Endothelial cell of umbilical vein (primary cell): Measurements from ENCODE around the gene CEP97. TPM values are rescaled to one million over a fixed set of nuclear protein-coding genes. Genes with fewer than 3 reads are reported as not detected.
A peak's percentile ranks its signal among the peaks of the same experiment; 100 is the strongest.

Experiments
- BruUV-seq: library from RNA; stranded (reverse); fragments of 400-500 nt; replicated peaks from 2 replicates; lab custom pipeline; 2021; lab: Mats Ljungman, UMichigan
- CTCF ChIA-PET: fragments of 300-600, 350-600 bp; sonication (Branson Sonifier 250); formaldehyde crosslinking; loops from one replicate; lab custom pipeline; 2021; ENCODE audit warnings: antibody characterized with exemption, inconsistent platforms; lab: Charles Lee
- POLR2A ChIA-PET: fragments of 300-600, 350-600 bp; sonication (Branson Sonifier 250); formaldehyde crosslinking; loops from one replicate; lab custom pipeline; 2021; ENCODE audit warnings: antibody characterized with exemption, inconsistent platforms; lab: Charles Lee
- DNase-seq: peaks from one replicate; pipeline ENCODE4 v3.0.0-alpha.2; 2011; ENCODE audit warnings: low read depth, low spot score
- FAIRE-seq: peaks from 2 replicates; lab custom pipeline; 2011; peaks lifted over from hg19 to GRCh38; lab: Jason Lieb, UNC
- H2AFZ ChIP-seq: 2 replicates; pipeline ENCODE4 v1.6.0; 2012; ENCODE audit warnings: low read depth, low read length, control low read depth, inconsistent platforms
- H3K27ac ChIP-seq: 2 replicates; pipeline ENCODE4 v1.5.1; 2011; ENCODE audit warnings: low read depth, mild to moderate bottlenecking, control low read depth, low read length, moderate library complexity; ENCODE audit not compliant: insufficient read depth
- H3K27me3 ChIP-seq, 2 experiments: 2 replicates each; pipeline versions ENCODE4 v1.6.0 to v1.6.1; 2011; ENCODE audit warnings: low read length in 2 of 2, mixed read lengths in 1 of 2; ENCODE audit not compliant: control insufficient read depth in 2 of 2, insufficient read depth in 2 of 2
- H3K36me3 ChIP-seq, 2 experiments: 2 replicates in 1 of 2; 3 replicates in 1 of 2; pipeline ENCODE4 v1.5.1; 2011; ENCODE audit warnings: low read length in 2 of 2, mild to moderate bottlenecking in 1 of 2, moderate library complexity in 1 of 2; ENCODE audit not compliant: control insufficient read depth in 2 of 2, insufficient read depth in 2 of 2; ENCODE audit errors: extremely low read depth in 1 of 2
- H3K4me1 ChIP-seq: 3 replicates; pipeline ENCODE4 v1.5.1; 2011; ENCODE audit warnings: mild to moderate bottlenecking, low read length; ENCODE audit not compliant: control insufficient read depth, insufficient read depth; ENCODE audit errors: extremely low read depth
- H3K4me2 ChIP-seq: 2 replicates; pipeline ENCODE4 v1.6.1; 2011; ENCODE audit warnings: low read length, control low read depth, mixed read lengths; ENCODE audit not compliant: insufficient read depth
- H3K4me3 ChIP-seq, 3 experiments: fragments of 200-600 bp in 1 of 3; sonication (generic), shearing (Covaris generic) in 1 of 3; replicated peaks in 1 of 3; 2 replicates each; pipeline ENCODE4 v1.5.1; 2011 to 2016; ENCODE audit warnings: control low read depth in 3 of 3, low read length in 3 of 3, mild to moderate bottlenecking in 2 of 3, inconsistent platforms in 1 of 3, low read depth in 1 of 3, moderate library complexity in 1 of 3; ENCODE audit not compliant: insufficient read depth in 1 of 3
- H3K79me2 ChIP-seq: 2 replicates; pipeline ENCODE4 v1.6.0; 2012; ENCODE audit warnings: low read length, inconsistent platforms; ENCODE audit not compliant: control insufficient read depth, insufficient read depth
- H3K9ac ChIP-seq: replicated peaks from 2 replicates; pipeline ENCODE3; 2011; ENCODE audit warnings: low read length, control low read depth; ENCODE audit not compliant: insufficient read depth; ENCODE audit errors: extremely low read depth
- H3K9me1 ChIP-seq: replicated peaks from 3 replicates; pipeline ENCODE4 v1.6.0; 2011; ENCODE audit warnings: mild to moderate bottlenecking, low read length; ENCODE audit not compliant: control insufficient read depth, insufficient read depth; ENCODE audit errors: extremely low read depth
- H3K9me3 ChIP-seq: replicated peaks from 2 replicates; pipeline ENCODE4 v1.5.1; 2012; ENCODE audit warnings: low read length, inconsistent platforms; ENCODE audit not compliant: control insufficient read depth, insufficient read depth
- H4K20me1 ChIP-seq: replicated peaks from 2 replicates; pipeline ENCODE3; 2011; ENCODE audit warnings: mild to moderate bottlenecking, low read length; ENCODE audit not compliant: control insufficient read depth, insufficient read depth; ENCODE audit errors: extremely low read depth
- FOS ChIP-seq: IDR thresholded peaks from 2 replicates; pipeline ENCODE4 v1.6.1; 2011; ENCODE audit warnings: mild to moderate bottlenecking, low read length, moderate library complexity, borderline replicate concordance; ENCODE audit not compliant: insufficient read depth
- JUN ChIP-seq: IDR thresholded peaks from 2 replicates; pipeline ENCODE4 v1.6.1; 2011; ENCODE audit warnings: borderline replicate concordance, low read depth; ENCODE audit not compliant: insufficient read length, insufficient read depth
- MAX ChIP-seq: IDR thresholded peaks from 2 replicates; pipeline ENCODE4 v1.6.1; 2011; ENCODE audit not compliant: insufficient read depth, insufficient read length
- POLR2AphosphoS5 ChIP-seq: IDR thresholded peaks from 2 replicates; pipeline ENCODE4 v1.6.1; 2012; ENCODE audit warnings: low read depth, mild to moderate bottlenecking, control low read depth, low read length, moderate library complexity; ENCODE audit not compliant: insufficient read depth
- dilution Hi-C: fragments of 300-500 bp; cut with MboI; formaldehyde crosslinking; loops from one replicate; pipeline ENCODE4 v1.15.0; 2019; ENCODE audit warnings: low sequenced_read_pairs; ENCODE audit not compliant: extremely low pct_ligation_motif_present
- intact Hi-C: fragments of 100-400 bp; cut with micrococcal nuclease; formaldehyde crosslinking; loops from one replicate; pipeline ENCODE4 v1.10.0; 2022
- polyA plus RNA-seq, 4 experiments: library from polyadenylated mRNA; depleted of rRNA in 3 of 4; stranded (reverse) in 3 of 4; unstranded in 1 of 4; fragments of >200 nt; gene quantifications; 2 replicates each; pipeline versions ENCODE4 v1.2.1 to v1.2.3, GENCODE V29; 2011 to 2012; ENCODE audit warnings: missing spikeins in 1 of 4
- total RNA-seq: library from RNA; stranded (reverse); gene quantifications from 2 replicates; pipeline ENCODE4 v1.2.3, GENCODE V29; 2021

CEP97 gene
- total and polyA plus RNA-seq, 2 donors (not counting 3 experiments of a cell fraction or from before 2014, with no cell fraction given) = 1.9 to 10.3 TPM

- H3K27ac ChIP-seq = no peak overlapping the region
- peaks cover 27% of the 10 kb centered on the region for H3K4me1 ChIP-seq
- peaks cover 3 to 10% of the 10 kb centered on the region in 2 experiments for H3K36me3 ChIP-seq
- FAIRE-seq = no peak
- no peaks in the 10 kb centered on the region for H4K20me1 ChIP-seq
- peak overlapping the region; percentile 90 for H3K4me2 ChIP-seq
- peaks cover 8% of the 10 kb centered on the region for H3K79me2 ChIP-seq
- no peaks in the 10 kb centered on the region for H3K27me3 ChIP-seq
- no peaks in the 10 kb centered on the region for H3K9me3 ChIP-seq
- dilution Hi-C loops (no loop called here), intact Hi-C loops (no loop called here)
- ChIA-PET POLR2A (no interaction called here), CTCF (no interaction called here)
- H2AFZ ChIP-seq = no peak overlapping the region
- H3K9ac ChIP-seq = peak overlapping the region; percentile 13
- TF ChIP-seq FOS = no peak
- TF ChIP-seq JUN = no peak
- TF ChIP-seq MAX = no peak
- H3K4me3 ChIP-seq = peak overlapping the region in 1 of 3 experiments; percentile 78
- BruUV-seq = no TSS peak
- no peaks in the 10 kb centered on the region for H3K9me1 ChIP-seq
- DNase-seq = no peak
Measured at GRCh38 chr3:101781166-101781565, 56.8 kb downstream of the CEP97 start.

GRCh38 chr3:101784855-101785613, 60.6 kb downstream of the CEP97 start:
- dilution Hi-C loops = no loop called here
- DNase-seq (peak; percentile 23), FAIRE-seq (no peak)
- peaks cover 3 to 10% of the 10 kb centered on the region in 2 experiments for H3K36me3 ChIP-seq
- no peak overlapping the region for H2AFZ ChIP-seq
- CTCF ChIA-PET = interaction anchor here (1.6 kb wide), 1 partner anchor 18 kb away, joined by 5 read pairs; no protein-coding TSS in a partner anchor
- H4K20me1 ChIP-seq = no peaks in the 10 kb centered on the region
- no peak overlapping the region for H3K27ac ChIP-seq
- TF ChIP-seq POLR2AphosphoS5 = no peak
- peaks cover 8% of the 10 kb centered on the region for H3K79me2 ChIP-seq
- POLR2A ChIA-PET = no interaction called here
- peaks cover 17% of the 10 kb centered on the region for H3K4me1 ChIP-seq
- no TSS peak for BruUV-seq
- H3K9me3 ChIP-seq = no peaks in the 10 kb centered on the region
- no peak overlapping the region for H3K4me3 ChIP-seq
- H3K27me3 ChIP-seq = no peaks in the 10 kb centered on the region
- intact Hi-C loops = no loop called here
- H3K4me2 ChIP-seq = no peak overlapping the region
- no peak overlapping the region for H3K9ac ChIP-seq
- H3K9me1 ChIP-seq = no peaks in the 10 kb centered on the region
